Measurements from ENCODE around the gene ISL1.

ISL1 gene

DNA sequence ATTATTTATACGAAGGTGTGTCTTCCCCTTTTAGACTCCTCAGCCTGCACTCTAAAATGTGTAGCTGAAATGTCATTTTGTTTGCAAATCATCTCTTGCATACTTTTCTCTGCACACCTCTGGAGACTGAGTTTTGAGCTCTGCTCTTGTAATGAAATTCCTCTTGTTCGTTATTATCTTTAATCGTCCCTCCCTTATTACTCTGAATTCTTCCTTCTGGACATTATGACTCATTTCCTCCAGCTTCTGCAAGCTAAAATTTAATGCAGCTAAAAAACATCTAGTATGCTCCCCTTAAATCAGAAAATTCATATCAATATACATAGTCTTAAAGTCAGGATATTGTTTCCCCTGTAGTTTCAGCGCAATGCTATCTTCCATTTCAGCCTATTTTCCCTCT is 13.5 kb downstream of the ISL1 start:
- H3K27me3 ChIP-seq (ENCODE audit: insufficient read depth, low read length): no peaks in the 10 kb centered on the region
- no peak overlapping the region for H3K27ac ChIP-seq (ENCODE audit: low read depth, low read length)
- H3K36me3 ChIP-seq (ENCODE audit: control insufficient read depth in 1 of 2, insufficient read depth in 2 of 2, low read length in 2 of 2): peaks cover 0 to 14% of the 10 kb centered on the region in 2 experiments
- H3K14ac ChIP-seq (ENCODE audit: low read length): no peak overlapping the region
- H4K8ac ChIP-seq (ENCODE audit: low read depth, low read length): no peak overlapping the region
- H2BK5ac ChIP-seq (ENCODE audit: low read depth, low read length, poor library complexity): no peak overlapping the region
- no peak overlapping the region for H2BK12ac ChIP-seq (ENCODE audit: low read length)
- no peak overlapping the region for H3K4me3 ChIP-seq (ENCODE audit: low read depth, low read length)
- no CpG with 5 or more reads among the region's 4 CpGs for WGBS (ENCODE audit: extremely low coverage, insufficient coverage, insufficient read length)
- H3K4me2 ChIP-seq (ENCODE audit: low read length): no peak overlapping the region
- H3K4me1 ChIP-seq (ENCODE audit: control insufficient read depth in 1 of 2, insufficient read depth in 2 of 2, low read length in 2 of 2): peaks cover 18 to 21% of the 10 kb centered on the region in 2 experiments
- no peak overlapping the region for H2AK5ac ChIP-seq (ENCODE audit: low read length)
- H3K9ac ChIP-seq (ENCODE audit: low read length): no peak overlapping the region
- no peak overlapping the region for H4K91ac ChIP-seq (ENCODE audit: low read depth, low read length)
- H2BK120ac ChIP-seq (ENCODE audit: insufficient read depth, low read length, poor library complexity): no peak overlapping the region
- H3K23ac ChIP-seq (ENCODE audit: low read length): no peak overlapping the region
- H3K79me2 ChIP-seq (ENCODE audit: control insufficient read depth, insufficient read depth, low read length, poor library complexity): no peaks in the 10 kb centered on the region
- peaks cover 20% of the 10 kb centered on the region for H3K79me1 ChIP-seq (ENCODE audit: low read length)
- no peak overlapping the region for H3K4ac ChIP-seq (ENCODE audit: low read depth, low read length)
- H3K9me3 ChIP-seq (ENCODE audit: insufficient read depth, low read depth, low read length): no peaks in the 10 kb centered on the region
- H4K12ac ChIP-seq (ENCODE audit: low read depth, low read length): no peak overlapping the region
- no peak overlapping the region for H2AFZ ChIP-seq (ENCODE audit: insufficient read depth, low read length, poor library complexity)
- no peak overlapping the region for H3K18ac ChIP-seq (ENCODE audit: low read length)
- DNase-seq: no peak

DNA sequence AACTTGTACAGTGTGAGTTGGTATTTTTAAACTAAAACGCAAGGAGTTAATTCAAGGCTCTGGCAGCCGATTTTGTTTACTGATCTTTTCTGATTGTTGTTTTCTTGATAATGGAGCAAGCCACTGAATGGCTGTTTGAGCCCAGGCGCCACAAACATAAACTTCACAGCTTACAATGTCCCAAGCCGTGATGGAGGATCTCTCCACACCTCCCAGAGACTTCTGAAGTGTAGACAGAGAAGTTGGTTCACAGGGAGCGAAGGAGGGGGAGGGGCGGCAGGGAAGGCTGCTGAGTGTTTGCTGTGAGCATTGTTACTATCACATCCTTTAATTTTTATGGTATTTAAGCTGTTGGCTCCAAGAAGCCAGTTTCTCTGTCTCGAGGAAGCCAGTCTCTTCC is 14.7 kb downstream of the ISL1 start:
- Histone ChIP-seq H3K4me2 (ENCODE audit: low read length) (peak overlapping the region; percentile 11), H3K4ac (ENCODE audit: low read depth, low read length) (peak overlapping the region; percentile 59), H3K79me2 (ENCODE audit: control insufficient read depth, insufficient read depth, low read length, poor library complexity) (no peaks in the 10 kb centered on the region), H2AK5ac (ENCODE audit: low read length) (no peak overlapping the region), H4K8ac (ENCODE audit: low read depth, low read length) (no peak overlapping the region), H2BK120ac (ENCODE audit: insufficient read depth, low read length, poor library complexity) (no peak overlapping the region), H3K9me3 (ENCODE audit: insufficient read depth, low read depth, low read length) (no peaks in the 10 kb centered on the region), H2AFZ (ENCODE audit: insufficient read depth, low read length, poor library complexity) (no peak overlapping the region), H2BK12ac (ENCODE audit: low read length) (peak overlapping the region; percentile 9), H3K9ac (ENCODE audit: low read length) (no peak overlapping the region), H3K4me1 (ENCODE audit: control insufficient read depth in 1 of 2, insufficient read depth in 2 of 2, low read length in 2 of 2) (peaks cover 18 to 22% of the 10 kb centered on the region in 2 experiments), H3K36me3 (ENCODE audit: control insufficient read depth in 1 of 2, insufficient read depth in 2 of 2, low read length in 2 of 2) (peaks cover 0 to 9% of the 10 kb centered on the region in 2 experiments), H3K23ac (ENCODE audit: low read length) (no peak overlapping the region), H3K27me3 (ENCODE audit: insufficient read depth, low read length) (no peaks in the 10 kb centered on the region), H3K79me1 (ENCODE audit: low read length) (peaks cover 21% of the 10 kb centered on the region), H4K91ac (ENCODE audit: low read depth, low read length) (peak overlapping the region; percentile 60), H2BK5ac (ENCODE audit: low read depth, low read length, poor library complexity) (peak overlapping the region; percentile 83), H3K4me3 (ENCODE audit: low read depth, low read length) (no peak overlapping the region), H3K14ac (ENCODE audit: low read length) (peak overlapping the region; percentile 29), H3K27ac (ENCODE audit: low read depth, low read length) (peak overlapping the region; percentile 61), H3K18ac (ENCODE audit: low read length) (no peak overlapping the region), H4K12ac (ENCODE audit: low read depth, low read length) (no peak overlapping the region)
- WGBS (ENCODE audit: extremely low coverage, insufficient coverage, insufficient read length): no CpG with 5 or more reads among the region's 7 CpGs
- DNase-seq: no peak

DNA sequence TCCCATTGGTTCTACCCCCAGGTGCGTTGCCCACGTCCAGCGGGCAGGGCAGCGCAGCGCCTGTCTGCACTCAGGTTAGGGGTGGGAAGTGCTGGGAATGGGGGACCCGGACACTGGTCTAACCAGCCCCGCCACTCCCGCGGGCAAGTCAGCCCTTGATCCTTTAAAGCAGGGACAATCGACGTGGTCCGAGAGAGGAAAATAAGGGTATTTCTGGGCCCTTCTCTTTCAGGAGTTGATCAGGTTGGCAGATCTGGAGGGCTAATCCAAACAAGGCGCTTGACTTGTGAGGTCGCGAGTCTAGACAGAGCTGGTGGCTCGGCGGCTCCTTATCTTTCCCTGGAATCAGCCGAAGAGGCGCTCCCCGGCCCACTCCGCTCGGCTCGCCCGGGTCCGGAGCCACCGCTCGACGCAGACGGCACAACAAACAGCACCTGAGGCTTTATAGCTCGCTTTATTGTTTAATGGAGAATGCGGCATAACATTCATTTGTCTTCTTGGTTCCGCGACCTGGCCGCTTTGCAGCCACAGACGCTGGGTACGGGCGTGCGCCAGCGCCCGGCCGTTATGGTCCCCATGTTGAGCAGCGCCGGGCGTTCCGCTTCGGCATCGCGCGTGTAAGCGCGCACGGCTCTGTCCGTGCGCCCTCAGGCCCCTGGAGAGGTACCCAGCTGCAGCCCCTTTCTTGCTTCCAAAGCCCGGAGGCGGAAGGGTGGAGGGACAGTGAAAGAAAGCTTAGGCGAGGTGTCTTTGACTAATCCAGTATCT is 15.8 kb downstream of the ISL1 start:
- peak in 1 of 2 donors; percentile 1 for DNase-seq
- H3K4me3 ChIP-seq (ENCODE audit: low read depth, low read length): peak overlapping the region; percentile 39
- WGBS (ENCODE audit: extremely low coverage, insufficient coverage, insufficient read length): no CpG with 5 or more reads among the region's 57 CpGs

GRCh38 chr5:51399643-51400006 is 16.4 kb downstream of the ISL1 start:
- no CpG with 5 or more reads among the region's 10 CpGs for WGBS (ENCODE audit: extremely low coverage, insufficient coverage, insufficient read length)
- Histone ChIP-seq H3K23ac (ENCODE audit: low read length) (no peak overlapping the region), H2BK5ac (ENCODE audit: low read depth, low read length, poor library complexity) (peak overlapping the region; percentile 84)

More for the DNA sequence above, 15.8 kb downstream of the ISL1 start:
- H3K9me3 ChIP-seq (ENCODE audit: insufficient read depth, low read depth, low read length): no peaks in the 10 kb centered on the region
- peak overlapping the region; percentile 95 for H3K27ac ChIP-seq (ENCODE audit: low read depth, low read length)
- peak overlapping the region; percentile 64 for H3K9ac ChIP-seq (ENCODE audit: low read length)
- no peaks in the 10 kb centered on the region for H3K27me3 ChIP-seq (ENCODE audit: insufficient read depth, low read length)
- peak overlapping the region; percentile 72 for H3K4me2 ChIP-seq (ENCODE audit: low read length)
- peak overlapping the region; percentile 21 for H4K12ac ChIP-seq (ENCODE audit: low read depth, low read length)
- peak overlapping the region; percentile 79 for H3K18ac ChIP-seq (ENCODE audit: low read length)
- peak overlapping the region; percentile 76 for H2BK12ac ChIP-seq (ENCODE audit: low read length)
- peak overlapping the region; percentile 94 for H2BK120ac ChIP-seq (ENCODE audit: insufficient read depth, low read length, poor library complexity)
- H3K14ac ChIP-seq (ENCODE audit: low read length): peak overlapping the region; percentile 83
- H3K4me1 ChIP-seq (ENCODE audit: control insufficient read depth in 1 of 2, insufficient read depth in 2 of 2, low read length in 2 of 2): peaks cover 21 to 26% of the 10 kb centered on the region in 2 experiments
- H2BK5ac ChIP-seq (ENCODE audit: low read depth, low read length, poor library complexity): peak overlapping the region; percentile 84
- peaks cover 2 to 5% of the 10 kb centered on the region in 2 experiments for H3K36me3 ChIP-seq (ENCODE audit: control insufficient read depth in 1 of 2, insufficient read depth in 2 of 2, low read length in 2 of 2)
- H4K91ac ChIP-seq (ENCODE audit: low read depth, low read length): peak overlapping the region; percentile 92
- H3K79me1 ChIP-seq (ENCODE audit: low read length): peaks cover 25% of the 10 kb centered on the region
- peak overlapping the region; percentile 27 for H3K4ac ChIP-seq (ENCODE audit: low read depth, low read length)
- H4K8ac ChIP-seq (ENCODE audit: low read depth, low read length): peak overlapping the region; percentile 68
- H3K79me2 ChIP-seq (ENCODE audit: control insufficient read depth, insufficient read depth, low read length, poor library complexity): peaks cover 2% of the 10 kb centered on the region
- H3K23ac ChIP-seq (ENCODE audit: low read length): no peak overlapping the region
- peak overlapping the region; percentile 64 for H2AFZ ChIP-seq (ENCODE audit: insufficient read depth, low read length, poor library complexity)
- H2AK5ac ChIP-seq (ENCODE audit: low read length): no peak overlapping the region

More at GRCh38 chr5:51399643-51400006, 16.4 kb downstream of the ISL1 start:
- DNase-seq: no peak
- Histone ChIP-seq H3K4me3 (ENCODE audit: low read depth, low read length) (peak overlapping the region; percentile 39), H3K9ac (ENCODE audit: low read length) (no peak overlapping the region), H3K4me1 (ENCODE audit: control insufficient read depth in 1 of 2, insufficient read depth in 2 of 2, low read length in 2 of 2) (peaks cover 21 to 26% of the 10 kb centered on the region in 2 experiments), H3K36me3 (ENCODE audit: control insufficient read depth in 1 of 2, insufficient read depth in 2 of 2, low read length in 2 of 2) (peaks cover 2 to 5% of the 10 kb centered on the region in 2 experiments), H2AK5ac (ENCODE audit: low read length) (no peak overlapping the region), H3K4me2 (ENCODE audit: low read length) (peak overlapping the region; percentile 72), H3K79me2 (ENCODE audit: control insufficient read depth, insufficient read depth, low read length, poor library complexity) (peaks cover 2% of the 10 kb centered on the region), H3K4ac (ENCODE audit: low read depth, low read length) (peak overlapping the region; percentile 25), H3K27ac (ENCODE audit: low read depth, low read length) (peak overlapping the region; percentile 95), H3K9me3 (ENCODE audit: insufficient read depth, low read depth, low read length) (no peaks in the 10 kb centered on the region), H2BK120ac (ENCODE audit: insufficient read depth, low read length, poor library complexity) (peak overlapping the region; percentile 83), H2AFZ (ENCODE audit: insufficient read depth, low read length, poor library complexity) (peak overlapping the region; percentile 56), H2BK12ac (ENCODE audit: low read length) (peak overlapping the region; percentile 76), H3K79me1 (ENCODE audit: low read length) (peaks cover 25% of the 10 kb centered on the region), H3K18ac (ENCODE audit: low read length) (peak overlapping the region; percentile 66), H4K8ac (ENCODE audit: low read depth, low read length) (peak overlapping the region; percentile 68), H4K12ac (ENCODE audit: low read depth, low read length) (peak overlapping the region; percentile 65), H4K91ac (ENCODE audit: low read depth, low read length) (peak overlapping the region; percentile 92), H3K27me3 (ENCODE audit: insufficient read depth, low read length) (no peaks in the 10 kb centered on the region), H3K14ac (ENCODE audit: low read length) (peak overlapping the region; percentile 72)
